LNCaP clone FGC (cell line): ENCODE results near the gene GFPT2.

Experiments
- DNase-seq: peaks from one replicate; pipeline ENCODE4 v3.0.0-alpha.2; 2011; ENCODE audit warnings: low read depth
- H3K4me3 ChIP-seq: 2 replicates; pipeline ENCODE4 v1.5.1; 2011; ENCODE audit warnings: mild to moderate bottlenecking, low read depth, low read length, control low read depth
- TF ChIP-seq, protein P1 (sequence below): IDR thresholded peaks from 2 replicates; pipeline ENCODE4 v1.5.1; 2012; ENCODE audit warnings: mild to moderate bottlenecking; ENCODE audit not compliant: control insufficient read depth, insufficient read depth; ENCODE audit errors: extremely low read depth

Gene GFPT2

DNA sequence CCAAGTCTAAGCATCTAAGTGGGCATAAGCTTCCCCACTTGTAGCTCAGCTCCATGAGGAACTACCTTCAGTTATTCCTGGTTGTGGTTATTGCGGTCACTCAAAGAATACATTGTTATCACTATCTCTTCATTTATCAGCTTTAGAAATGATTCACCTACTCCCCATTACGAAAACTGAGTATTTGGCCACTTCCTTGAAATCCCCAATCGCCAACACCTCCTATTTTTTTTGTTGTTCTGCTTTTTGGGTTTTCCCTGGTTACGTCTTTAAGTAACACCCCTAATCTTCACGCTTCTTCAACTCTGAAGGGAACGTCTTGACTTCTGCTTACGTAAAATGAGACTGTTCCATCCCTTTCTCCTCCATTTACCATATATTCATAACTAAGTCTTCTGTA, 81.9 kb downstream of the GFPT2 start:
- no peak for DNase-seq

DNA sequence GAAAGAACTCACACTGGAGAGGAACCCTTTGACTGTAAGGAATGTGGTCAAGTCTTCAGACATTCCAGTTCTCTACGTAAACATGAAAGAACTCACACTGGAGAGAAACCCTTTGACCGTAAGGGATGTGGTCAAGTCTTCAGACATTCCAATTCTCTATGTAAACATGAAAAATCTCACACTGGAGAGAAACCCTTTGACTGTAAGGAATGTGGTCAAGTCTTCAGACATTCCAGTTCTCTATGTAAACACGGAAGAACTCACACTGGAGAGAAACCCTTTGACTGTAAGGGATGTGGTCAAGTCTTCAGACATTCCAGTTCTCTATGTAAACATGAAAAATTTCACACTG, 93.9 kb downstream of the GFPT2 start:
- TF ChIP-seq, protein P1, sequence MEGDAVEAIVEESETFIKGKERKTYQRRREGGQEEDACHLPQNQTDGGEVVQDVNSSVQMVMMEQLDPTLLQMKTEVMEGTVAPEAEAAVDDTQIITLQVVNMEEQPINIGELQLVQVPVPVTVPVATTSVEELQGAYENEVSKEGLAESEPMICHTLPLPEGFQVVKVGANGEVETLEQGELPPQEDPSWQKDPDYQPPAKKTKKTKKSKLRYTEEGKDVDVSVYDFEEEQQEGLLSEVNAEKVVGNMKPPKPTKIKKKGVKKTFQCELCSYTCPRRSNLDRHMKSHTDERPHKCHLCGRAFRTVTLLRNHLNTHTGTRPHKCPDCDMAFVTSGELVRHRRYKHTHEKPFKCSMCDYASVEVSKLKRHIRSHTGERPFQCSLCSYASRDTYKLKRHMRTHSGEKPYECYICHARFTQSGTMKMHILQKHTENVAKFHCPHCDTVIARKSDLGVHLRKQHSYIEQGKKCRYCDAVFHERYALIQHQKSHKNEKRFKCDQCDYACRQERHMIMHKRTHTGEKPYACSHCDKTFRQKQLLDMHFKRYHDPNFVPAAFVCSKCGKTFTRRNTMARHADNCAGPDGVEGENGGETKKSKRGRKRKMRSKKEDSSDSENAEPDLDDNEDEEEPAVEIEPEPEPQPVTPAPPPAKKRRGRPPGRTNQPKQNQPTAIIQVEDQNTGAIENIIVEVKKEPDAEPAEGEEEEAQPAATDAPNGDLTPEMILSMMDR, result no peak
- DNase-seq, result peak; percentile 61

More for the DNA sequence above, 81.9 kb downstream of the GFPT2 start:
- TF ChIP-seq, protein P1, result no peak
- no peak overlapping the region for H3K4me3 ChIP-seq

GRCh38 chr5:180253036-180253824, 99.9 kb downstream of the GFPT2 start:
- DNase-seq, result no peak
- TF ChIP-seq, protein P1, result no peak
- H3K4me3 ChIP-seq, result no peak overlapping the region

More for the DNA sequence above, 93.9 kb downstream of the GFPT2 start:
- no peak overlapping the region for H3K4me3 ChIP-seq

DNA sequence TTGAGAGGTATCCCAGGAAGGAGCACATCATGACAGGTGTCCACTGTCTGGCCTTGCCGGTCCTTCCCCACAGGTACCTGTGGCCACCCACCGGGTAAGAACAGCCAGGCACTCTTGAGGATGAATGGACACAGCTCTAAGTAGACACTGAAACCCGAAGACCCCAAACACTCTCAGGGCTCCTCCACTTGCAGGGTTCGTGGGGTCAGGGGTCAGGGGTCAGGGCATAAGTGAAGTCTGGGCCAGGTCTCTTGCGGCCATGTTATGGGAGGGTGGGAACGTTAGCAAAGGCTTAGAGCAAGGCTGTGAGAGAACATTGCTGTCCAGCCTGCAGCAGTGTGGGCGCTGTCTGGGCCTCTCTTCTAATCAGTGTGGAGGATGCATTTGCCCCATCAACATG, 101.2 kb downstream of the GFPT2 start:
- no peak overlapping the region for H3K4me3 ChIP-seq
- TF ChIP-seq, protein P1, result no peak
- DNase-seq, result no peak

- TF ChIP-seq, protein P1, result no peak
- DNase-seq, result no peak
- H3K4me3 ChIP-seq, result no peak overlapping the region
Measured at GRCh38 chr5:180251141-180251540, 102.0 kb downstream of the GFPT2 start.
